Memory B cell (primary cell): ENCODE results near the gene DCAF7.

ENCODE experiments used
- ATAC-seq: fragments of 150-1000 bp; cut with Tn5 transposase; 2 replicates; pipeline ENCODE4 v1.10.0; 2021; ENCODE audit warnings: low read depth, mild to moderate bottlenecking, moderate library complexity
- DNase-seq, 2 donors: peaks; one replicate each; pipeline ENCODE4 v3.0.0; 2022; ENCODE audit warnings: low spot score in 2 of 2
- H3K27ac Mint-ChIP-seq: one replicate; pipeline ENCODE4 v1.8.0; 2022; ENCODE audit warnings: mild to moderate bottlenecking, moderate library complexity, mixed read lengths
- H3K27me3 Mint-ChIP-seq: one replicate; pipeline ENCODE4 v1.8.0; 2022; ENCODE audit warnings: mixed read lengths
- H3K36me3 Mint-ChIP-seq: one replicate; pipeline ENCODE4 v1.8.0; 2022; ENCODE audit warnings: mild to moderate bottlenecking, mixed read lengths
- H3K4me1 Mint-ChIP-seq: one replicate; pipeline ENCODE4 v1.8.0; 2022; ENCODE audit warnings: mixed read lengths
- H3K4me3 Mint-ChIP-seq: one replicate; pipeline ENCODE4 v1.8.0; 2022; ENCODE audit warnings: mild to moderate bottlenecking, moderate library complexity, mixed read lengths
- H3K9me3 Mint-ChIP-seq: one replicate; pipeline ENCODE4 v1.8.0; 2022; ENCODE audit warnings: mixed read lengths

DCAF7 gene

DNA sequence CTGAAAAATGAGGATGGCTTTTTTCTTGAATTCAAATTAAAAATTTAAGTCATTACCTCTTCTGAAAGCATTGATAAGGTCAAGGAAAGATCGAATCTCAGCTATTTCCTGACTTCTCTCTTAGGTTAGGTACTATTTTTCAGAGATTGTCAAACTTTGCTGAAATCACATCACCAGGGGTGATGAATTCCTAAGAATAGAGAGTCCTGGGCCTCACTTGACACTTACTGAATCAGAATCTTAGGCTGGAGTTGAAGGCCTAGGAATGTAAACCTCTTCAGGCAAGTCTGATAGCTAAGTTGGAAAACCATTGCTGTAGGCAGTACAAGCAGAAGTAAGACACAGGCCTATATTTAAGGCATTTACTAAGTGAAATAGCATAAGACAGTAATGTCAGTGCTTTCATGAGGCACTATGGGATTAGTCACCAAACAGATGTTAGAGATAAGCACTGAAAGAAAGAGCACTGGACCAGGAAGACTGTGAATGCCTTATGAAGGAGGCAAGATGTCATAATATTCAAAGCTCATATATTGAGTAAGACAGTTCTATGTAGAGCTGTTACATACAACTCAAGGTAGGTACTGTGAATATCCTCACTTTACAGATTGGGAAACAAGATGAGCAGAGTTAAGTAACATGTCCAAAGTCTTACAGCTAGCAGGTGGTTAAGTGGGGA lies 21.5 kb downstream of the DCAF7 start:
- Mint-ChIP-seq H3K27ac (peak overlapping the region; percentile 18), H3K4me3 (no peak overlapping the region), H3K4me1 (peaks cover 31% of the 10 kb centered on the region), H3K36me3 (peaks cover 9% of the 10 kb centered on the region), H3K9me3 (no peaks in the 10 kb centered on the region), H3K27me3 (no peaks in the 10 kb centered on the region)
- ATAC-seq (no peak), DNase-seq (no peak)

- Mint-ChIP-seq H3K4me1 (peaks cover 28% of the 10 kb centered on the region), H3K27me3 (no peaks in the 10 kb centered on the region), H3K4me3 (no peak overlapping the region), H3K27ac (peak overlapping the region; percentile 2), H3K9me3 (no peaks in the 10 kb centered on the region), H3K36me3 (peaks cover 11% of the 10 kb centered on the region)
- ATAC-seq (no peak), DNase-seq (no peak)
These were observed 23.4 kb downstream of the DCAF7 start for GRCh38 chr17:63573634-63574033.

DNA sequence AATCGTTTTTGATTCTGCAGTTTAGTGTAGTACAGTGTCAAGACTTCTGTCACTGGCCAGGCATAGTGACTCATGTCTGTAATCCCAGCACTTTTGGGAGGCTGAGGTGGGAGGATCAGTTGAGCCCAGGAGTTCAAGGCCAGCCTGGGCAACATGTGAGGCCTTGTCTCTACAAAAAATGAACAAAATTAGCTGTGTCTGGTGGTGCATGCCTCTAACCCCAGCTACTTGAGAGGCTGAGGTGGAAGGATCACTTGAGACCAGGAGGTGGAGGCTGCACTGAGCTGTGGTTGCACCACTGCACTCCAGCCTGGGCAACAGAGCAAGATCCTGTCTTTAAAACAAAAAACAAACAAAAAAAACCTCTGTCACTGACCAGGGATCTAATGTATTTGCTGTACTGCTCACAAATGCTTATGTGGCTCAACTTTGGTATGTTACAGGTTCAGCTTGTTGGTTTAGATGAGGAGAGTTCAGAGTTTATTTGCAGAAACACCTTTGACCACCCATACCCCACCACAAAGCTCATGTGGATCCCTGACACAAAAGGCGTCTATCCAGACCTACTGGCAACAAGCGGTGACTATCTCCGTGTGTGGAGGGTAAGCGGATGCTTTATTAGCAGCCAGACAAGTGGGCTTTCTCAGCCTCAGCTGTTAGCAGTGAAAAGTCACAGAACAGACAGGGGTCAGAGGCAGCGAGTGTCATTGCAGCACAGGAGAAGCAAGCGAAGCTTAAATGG lies 27.9 kb downstream of the DCAF7 start:
- DNase-seq (no peak), ATAC-seq (no peak)
- peaks cover 27% of the 10 kb centered on the region for H3K36me3 Mint-ChIP-seq
- no peaks in the 10 kb centered on the region for H3K27me3 Mint-ChIP-seq
- H3K9me3 Mint-ChIP-seq: no peaks in the 10 kb centered on the region
- H3K27ac Mint-ChIP-seq: no peak overlapping the region
- no peak overlapping the region for H3K4me3 Mint-ChIP-seq
- H3K4me1 Mint-ChIP-seq: peaks cover 13% of the 10 kb centered on the region

GRCh38 chr17:63578769-63579111 lies 28.5 kb downstream of the DCAF7 start:
- no peaks in the 10 kb centered on the region for H3K27me3 Mint-ChIP-seq
- no peak overlapping the region for H3K4me3 Mint-ChIP-seq
- H3K4me1 Mint-ChIP-seq: peaks cover 12% of the 10 kb centered on the region
- ATAC-seq: no peak
- H3K36me3 Mint-ChIP-seq: peaks cover 29% of the 10 kb centered on the region
- no peak for DNase-seq
- no peaks in the 10 kb centered on the region for H3K9me3 Mint-ChIP-seq
- peak overlapping the region; percentile 43 for H3K27ac Mint-ChIP-seq

DNA sequence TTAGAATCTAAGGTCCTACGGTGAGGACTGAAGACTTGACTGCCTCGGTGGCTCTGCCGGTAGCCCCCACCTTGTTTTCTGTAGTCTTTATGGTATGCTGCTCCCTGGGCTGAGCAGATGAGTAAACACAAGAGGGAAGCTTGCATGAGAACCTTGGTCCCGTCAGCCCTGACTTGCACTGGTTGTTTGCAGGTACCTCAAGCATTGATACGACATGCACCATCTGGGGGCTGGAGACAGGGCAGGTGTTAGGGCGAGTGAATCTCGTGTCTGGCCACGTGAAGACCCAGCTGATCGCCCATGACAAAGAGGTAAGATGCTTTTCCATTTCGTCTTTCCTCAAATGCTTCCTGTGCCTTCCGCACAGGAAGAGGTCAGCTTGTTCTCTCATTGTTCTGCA lies 29.4 kb downstream of the DCAF7 start:
- H3K36me3 Mint-ChIP-seq: peaks cover 25% of the 10 kb centered on the region
- no peak overlapping the region for H3K4me3 Mint-ChIP-seq
- DNase-seq: no peak
- peaks cover 7% of the 10 kb centered on the region for H3K4me1 Mint-ChIP-seq
- no peaks in the 10 kb centered on the region for H3K27me3 Mint-ChIP-seq
- H3K9me3 Mint-ChIP-seq: no peaks in the 10 kb centered on the region
- no peak for ATAC-seq
- H3K27ac Mint-ChIP-seq: peak overlapping the region; percentile 14

DNA sequence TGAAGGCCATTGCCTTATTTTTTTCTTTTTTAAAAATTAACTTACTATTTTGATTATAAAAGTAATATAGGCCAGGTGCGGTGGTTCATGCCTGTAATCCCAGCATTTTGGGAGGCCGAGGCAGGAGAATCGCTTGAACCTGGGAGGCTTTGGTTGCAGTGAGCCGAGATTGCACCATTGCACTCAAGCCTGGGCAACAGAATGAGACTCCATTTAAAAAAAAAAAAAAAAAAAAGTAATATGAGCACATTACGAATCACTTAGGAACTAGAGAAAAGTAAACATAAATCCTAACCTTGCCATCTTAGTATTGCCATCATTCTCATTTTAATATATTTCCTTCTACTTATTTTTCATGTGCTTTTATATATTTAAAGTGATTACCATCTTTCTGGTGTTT lies 37.5 kb downstream of the DCAF7 start:
- no peak overlapping the region for H3K4me3 Mint-ChIP-seq
- peaks cover 44% of the 10 kb centered on the region for H3K36me3 Mint-ChIP-seq
- no peaks in the 10 kb centered on the region for H3K27me3 Mint-ChIP-seq
- no peak for ATAC-seq
- H3K27ac Mint-ChIP-seq: no peak overlapping the region
- no peaks in the 10 kb centered on the region for H3K4me1 Mint-ChIP-seq
- no peak for DNase-seq
- H3K9me3 Mint-ChIP-seq: no peaks in the 10 kb centered on the region

- Mint-ChIP-seq H3K27me3 (no peaks in the 10 kb centered on the region), H3K27ac (no peak overlapping the region), H3K9me3 (no peaks in the 10 kb centered on the region), H3K36me3 (peaks cover 37% of the 10 kb centered on the region), H3K4me3 (no peak overlapping the region), H3K4me1 (no peaks in the 10 kb centered on the region)
- ATAC-seq (no peak), DNase-seq (no peak)
These were observed 38.5 kb downstream of the DCAF7 start for GRCh38 chr17:63588797-63589196.

- H3K27ac Mint-ChIP-seq: peak overlapping the region; percentile 6
- no peak for ATAC-seq
- no peaks in the 10 kb centered on the region for H3K9me3 Mint-ChIP-seq
- DNase-seq: no peak
- H3K4me1 Mint-ChIP-seq: no peaks in the 10 kb centered on the region
- peaks cover 39% of the 10 kb centered on the region for H3K36me3 Mint-ChIP-seq
- H3K4me3 Mint-ChIP-seq: no peak overlapping the region
- H3K27me3 Mint-ChIP-seq: no peaks in the 10 kb centered on the region
These were observed 39.4 kb downstream of the DCAF7 start for GRCh38 chr17:63589646-63590045.

DNA sequence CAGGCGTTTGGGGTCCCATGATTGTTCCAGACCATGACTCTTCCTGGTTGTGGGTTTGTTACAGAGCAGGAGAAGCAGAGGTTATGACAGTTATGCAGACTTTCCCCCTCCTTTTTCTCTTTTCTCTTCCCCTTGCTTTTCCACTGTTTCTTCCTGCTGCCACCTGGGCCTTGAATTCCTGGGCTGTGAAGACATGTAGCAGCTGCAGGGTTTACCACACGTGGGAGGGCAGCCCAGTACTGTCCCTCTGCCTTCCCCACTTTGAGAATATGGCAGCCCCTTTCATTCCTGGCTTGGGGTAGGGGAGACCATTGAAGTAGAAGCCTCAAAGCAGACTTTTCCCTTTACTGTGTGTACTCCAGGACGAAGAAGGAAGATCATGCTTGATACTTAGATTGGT lies 42.5 kb downstream of the DCAF7 start:
- Mint-ChIP-seq H3K36me3 (peaks cover 27% of the 10 kb centered on the region), H3K9me3 (no peaks in the 10 kb centered on the region), H3K4me3 (no peak overlapping the region), H3K4me1 (no peaks in the 10 kb centered on the region), H3K27ac (no peak overlapping the region), H3K27me3 (no peaks in the 10 kb centered on the region)
- DNase-seq (no peak), ATAC-seq (no peak)

DNA sequence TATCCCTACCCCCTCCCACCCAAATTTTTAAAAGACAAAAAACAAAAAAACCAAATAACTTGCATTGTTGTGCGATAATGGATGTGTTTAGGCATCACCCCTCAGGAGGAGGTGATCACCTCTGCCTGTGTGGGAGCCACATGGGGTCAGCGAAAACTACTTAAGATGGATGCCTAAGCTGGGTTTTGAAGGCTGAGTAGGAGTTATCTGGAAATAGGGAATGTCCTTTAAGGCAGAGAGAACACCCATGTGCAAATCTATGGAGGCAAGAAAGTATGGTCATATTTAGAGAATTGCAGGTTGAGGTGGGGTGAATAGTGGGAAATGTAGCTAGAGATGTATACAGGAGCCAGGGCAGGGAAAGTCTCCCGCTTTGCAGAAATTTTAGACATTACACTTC lies 44.9 kb downstream of the DCAF7 start:
- Mint-ChIP-seq H3K4me3 (no peak overlapping the region), H3K36me3 (peaks cover 12% of the 10 kb centered on the region), H3K27me3 (no peaks in the 10 kb centered on the region), H3K4me1 (no peaks in the 10 kb centered on the region), H3K27ac (no peak overlapping the region), H3K9me3 (no peaks in the 10 kb centered on the region)
- no peak for DNase-seq
- no peak for ATAC-seq

DNA sequence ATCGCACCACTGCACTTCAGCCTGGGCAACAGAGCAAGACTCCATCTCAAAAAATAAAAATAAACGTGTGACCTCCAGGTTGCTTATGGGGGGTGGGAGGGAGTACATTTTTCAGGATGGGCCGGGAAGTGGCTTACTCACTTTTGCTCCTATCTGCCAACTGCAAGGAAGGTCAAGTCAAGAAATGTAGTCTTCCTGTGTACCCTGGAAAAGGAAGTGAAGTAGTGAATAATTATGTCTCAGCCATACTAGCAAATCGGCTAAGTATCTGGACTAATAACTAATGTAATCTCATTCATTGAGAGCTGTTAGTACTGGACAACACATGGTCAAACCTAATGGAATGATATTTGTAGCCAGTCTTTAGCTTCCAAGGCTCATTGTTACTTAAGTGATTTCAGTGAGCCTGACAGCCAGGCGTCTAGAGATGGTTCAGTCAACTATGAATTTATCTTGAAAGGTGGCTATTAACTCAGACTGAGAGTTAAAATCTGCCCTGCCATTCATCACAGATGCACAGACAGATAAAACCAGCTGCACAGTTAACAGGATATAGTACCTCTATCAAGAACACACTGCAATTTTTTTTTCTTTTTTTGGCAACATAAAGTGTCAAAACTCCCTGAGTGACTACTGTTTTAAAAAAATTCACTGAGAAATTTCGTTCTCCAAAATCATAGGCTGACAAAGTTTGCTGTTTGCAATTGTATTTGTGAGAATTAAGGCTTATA lies 46.7 kb downstream of the DCAF7 start:
- Mint-ChIP-seq H3K36me3 (peaks cover 3% of the 10 kb centered on the region), H3K4me1 (peaks cover 5% of the 10 kb centered on the region), H3K27me3 (no peaks in the 10 kb centered on the region), H3K27ac (no peak overlapping the region), H3K4me3 (no peak overlapping the region), H3K9me3 (no peaks in the 10 kb centered on the region)
- no peak for ATAC-seq
- no peak for DNase-seq

GRCh38 chr17:63598281-63598680 lies 48.0 kb downstream of the DCAF7 start:
- Mint-ChIP-seq H3K27ac (no peak overlapping the region), H3K4me3 (no peak overlapping the region), H3K4me1 (peaks cover 5% of the 10 kb centered on the region), H3K27me3 (no peaks in the 10 kb centered on the region), H3K36me3 (peaks cover 4% of the 10 kb centered on the region), H3K9me3 (no peaks in the 10 kb centered on the region)
- no peak for ATAC-seq
- no peak for DNase-seq

GRCh38 chr17:63600569-63601438 lies 50.5 kb downstream of the DCAF7 start, which contains the start of gene TACO1:
TACO1 (plus strand) TSS chr17:63600895; CDS start chr17:63601084, 189 bp downstream.
- DNase-seq: peak; percentile 76 to 84
- H3K27me3 Mint-ChIP-seq: no peaks in the 10 kb centered on the region
- H3K27ac Mint-ChIP-seq: peak within 1 kb of the TSS; percentile 93
- ATAC-seq: peak; percentile 97
- peaks cover 5% of the 10 kb centered on the region for H3K4me1 Mint-ChIP-seq
- H3K9me3 Mint-ChIP-seq: no peaks in the 10 kb centered on the region
- H3K36me3 Mint-ChIP-seq: peaks cover 11% of the 10 kb centered on the region
- H3K4me3 Mint-ChIP-seq: peak within 1 kb of the TSS; percentile 88
